ENCODE data around the gene TMEM182. TPM values are rescaled to one million over a fixed set of nuclear protein-coding genes. Genes with fewer than 3 reads are reported as not detected.

Gene TMEM182
- total RNA-seq, 2 donors from 2014 or later: 2.0 to 4.3 TPM

GRCh38 chr2:102772659-102773058 lies 10.8 kb downstream of the TMEM182 start:
- no peaks in the 10 kb centered on the region for H3K27me3 ChIP-seq (replicated peaks; ENCODE audit: insufficient read depth)
- no peak for DNase-seq (ENCODE audit: low spot score)
- H3K36me3 ChIP-seq: no peaks in the 10 kb centered on the region
- 90% methylated on average over 3 of the region's 3 CpGs for WGBS
- H3K9me3 ChIP-seq: no peaks in the 10 kb centered on the region
- no peaks in the 10 kb centered on the region for H3K4me1 ChIP-seq (replicated peaks)
- H3K27ac ChIP-seq: no peak overlapping the region
- intact Hi-C loops (cut with DNase I): no loop called here
- no peak overlapping the region for H3K4me3 ChIP-seq
- TF ChIP-seq POLR2AphosphoS5 (IDR thresholded peaks at IDR 0.05) (no peak), POLR2A (IDR thresholded peaks at IDR 0.05) (no peak)
- TF ChIP-seq, protein P1, sequence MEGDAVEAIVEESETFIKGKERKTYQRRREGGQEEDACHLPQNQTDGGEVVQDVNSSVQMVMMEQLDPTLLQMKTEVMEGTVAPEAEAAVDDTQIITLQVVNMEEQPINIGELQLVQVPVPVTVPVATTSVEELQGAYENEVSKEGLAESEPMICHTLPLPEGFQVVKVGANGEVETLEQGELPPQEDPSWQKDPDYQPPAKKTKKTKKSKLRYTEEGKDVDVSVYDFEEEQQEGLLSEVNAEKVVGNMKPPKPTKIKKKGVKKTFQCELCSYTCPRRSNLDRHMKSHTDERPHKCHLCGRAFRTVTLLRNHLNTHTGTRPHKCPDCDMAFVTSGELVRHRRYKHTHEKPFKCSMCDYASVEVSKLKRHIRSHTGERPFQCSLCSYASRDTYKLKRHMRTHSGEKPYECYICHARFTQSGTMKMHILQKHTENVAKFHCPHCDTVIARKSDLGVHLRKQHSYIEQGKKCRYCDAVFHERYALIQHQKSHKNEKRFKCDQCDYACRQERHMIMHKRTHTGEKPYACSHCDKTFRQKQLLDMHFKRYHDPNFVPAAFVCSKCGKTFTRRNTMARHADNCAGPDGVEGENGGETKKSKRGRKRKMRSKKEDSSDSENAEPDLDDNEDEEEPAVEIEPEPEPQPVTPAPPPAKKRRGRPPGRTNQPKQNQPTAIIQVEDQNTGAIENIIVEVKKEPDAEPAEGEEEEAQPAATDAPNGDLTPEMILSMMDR (IDR thresholded peaks at IDR 0.05): no peak

DNA sequence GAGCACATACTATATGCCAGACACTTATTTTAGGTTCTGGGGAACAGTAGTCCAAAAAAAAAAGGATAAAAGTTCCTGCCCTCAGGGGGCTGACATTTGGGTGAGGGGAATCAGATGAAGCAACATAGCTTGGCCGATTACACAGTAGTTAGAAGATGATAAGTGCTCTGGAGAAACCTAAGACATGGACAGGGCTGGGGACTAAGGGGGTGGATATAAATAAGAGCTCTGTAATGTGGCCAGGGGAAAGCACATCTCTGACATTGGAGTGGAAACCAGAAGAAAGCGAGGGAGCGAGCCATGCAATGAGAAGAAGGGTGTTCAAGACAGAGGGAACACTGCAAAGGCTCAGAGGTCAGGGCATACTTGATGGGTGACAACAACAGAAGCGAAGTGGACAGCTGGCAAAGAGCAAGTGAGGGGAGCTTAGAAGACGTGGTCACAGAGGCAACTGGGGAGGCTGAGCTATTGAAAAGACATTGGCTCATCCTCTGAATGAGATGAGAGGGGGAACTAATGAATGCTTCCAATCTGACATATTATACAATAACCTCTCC lies 11.4 kb downstream of the TMEM182 start:
- DNase-seq (ENCODE audit: low spot score): no peak
- TF ChIP-seq, protein P1 (IDR thresholded peaks at IDR 0.05): no peak
- TF ChIP-seq POLR2A (IDR thresholded peaks at IDR 0.05) (no peak), POLR2AphosphoS5 (IDR thresholded peaks at IDR 0.05) (no peak)
- intact Hi-C loops (cut with DNase I): no loop called here
- Histone ChIP-seq H3K36me3 (no peaks in the 10 kb centered on the region), H3K27me3 (replicated peaks; ENCODE audit: insufficient read depth) (no peaks in the 10 kb centered on the region), H3K9me3 (no peaks in the 10 kb centered on the region), H3K27ac (no peak overlapping the region), H3K4me3 (no peak overlapping the region), H3K4me1 (replicated peaks) (no peaks in the 10 kb centered on the region)
- 87% methylated on average over 5 of the region's 5 CpGs for WGBS

- Histone ChIP-seq H3K27ac (no peak overlapping the region), H3K4me1 (replicated peaks) (no peaks in the 10 kb centered on the region), H3K27me3 (replicated peaks; ENCODE audit: insufficient read depth) (no peaks in the 10 kb centered on the region), H3K36me3 (no peaks in the 10 kb centered on the region), H3K9me3 (no peaks in the 10 kb centered on the region), H3K4me3 (no peak overlapping the region)
- 98% methylated on average over 1 of the region's 1 CpG for WGBS
- intact Hi-C loops (cut with DNase I): no loop called here
- TF ChIP-seq, protein P1 (IDR thresholded peaks at IDR 0.05): no peak
- TF ChIP-seq POLR2AphosphoS5 (IDR thresholded peaks at IDR 0.05): no peak
- TF ChIP-seq POLR2A (IDR thresholded peaks at IDR 0.05): no peak
- DNase-seq (ENCODE audit: low spot score): no peak
Observed at GRCh38 chr2:102778260-102778659, 16.4 kb downstream of the TMEM182 start.

DNA sequence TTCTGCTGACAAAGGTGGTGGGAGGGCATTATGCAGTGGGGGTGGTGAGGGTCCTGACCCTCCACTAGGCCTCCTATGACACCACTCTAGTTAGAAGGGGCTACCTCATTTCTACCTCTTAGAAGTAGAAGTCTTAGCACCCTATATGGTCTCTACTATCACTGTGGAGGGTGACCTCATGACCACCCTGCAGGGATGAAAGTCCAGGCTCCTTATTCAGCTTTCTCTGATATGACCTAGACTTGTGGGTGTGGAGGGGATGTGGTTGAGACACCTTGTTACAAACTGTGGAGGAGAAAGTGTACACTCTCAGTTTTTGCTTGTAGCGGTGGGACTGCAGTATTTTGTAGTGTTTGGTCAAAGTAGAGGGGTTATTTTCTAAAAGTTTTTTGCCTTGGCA lies 18.6 kb downstream of the TMEM182 start:
- H3K27ac ChIP-seq: no peak overlapping the region
- H3K9me3 ChIP-seq: no peaks in the 10 kb centered on the region
- no peaks in the 10 kb centered on the region for H3K4me1 ChIP-seq (replicated peaks)
- intact Hi-C loops (cut with DNase I): no loop called here
- no peaks in the 10 kb centered on the region for H3K36me3 ChIP-seq
- no peak for TF ChIP-seq POLR2A (IDR thresholded peaks at IDR 0.05)
- no peak for TF ChIP-seq POLR2AphosphoS5 (IDR thresholded peaks at IDR 0.05)
- TF ChIP-seq, protein P1 (IDR thresholded peaks at IDR 0.05): no peak
- WGBS: 91% methylated on average over 1 of the region's 1 CpG
- no peak for DNase-seq (ENCODE audit: low spot score)
- no peaks in the 10 kb centered on the region for H3K27me3 ChIP-seq (replicated peaks; ENCODE audit: insufficient read depth)
- no peak overlapping the region for H3K4me3 ChIP-seq

DNA sequence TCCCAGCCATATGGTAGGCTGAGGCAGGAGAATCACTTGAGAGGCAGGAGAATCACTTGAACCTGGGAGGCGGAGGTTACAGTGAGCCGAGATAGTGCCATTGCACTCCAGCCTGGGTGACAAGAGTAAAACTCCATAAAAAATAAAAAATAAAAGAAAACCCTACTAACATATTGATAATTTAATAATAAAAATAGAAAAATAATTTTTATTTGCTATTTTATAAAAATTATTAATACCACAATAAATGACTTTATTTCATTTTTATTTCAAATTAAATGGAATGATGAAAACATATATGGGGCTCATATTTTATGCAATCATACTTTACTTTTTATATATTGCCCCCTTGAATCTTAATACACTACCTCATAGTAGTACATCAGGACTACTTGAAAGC lies 20.4 kb downstream of the TMEM182 start:
- Histone ChIP-seq H3K27me3 (replicated peaks; ENCODE audit: insufficient read depth) (no peaks in the 10 kb centered on the region), H3K4me1 (replicated peaks) (no peaks in the 10 kb centered on the region), H3K4me3 (no peak overlapping the region), H3K36me3 (no peaks in the 10 kb centered on the region), H3K9me3 (no peaks in the 10 kb centered on the region), H3K27ac (no peak overlapping the region)
- WGBS: 92% methylated on average over 2 of the region's 2 CpGs
- TF ChIP-seq, protein P1 (IDR thresholded peaks at IDR 0.05): no peak
- TF ChIP-seq POLR2AphosphoS5 (IDR thresholded peaks at IDR 0.05) (no peak), POLR2A (IDR thresholded peaks at IDR 0.05) (no peak)
- DNase-seq (ENCODE audit: low spot score): no peak
- intact Hi-C loops (cut with DNase I): no loop called here
